GM06990 (cell line): Measurements from ENCODE around the gene CCDC17.
A peak's percentile ranks its signal among the peaks of the same experiment; 100 is the strongest.

ENCODE experiments used
- DNase-seq: peaks from one replicate; pipeline ENCODE4 v3.0.0-alpha.2; 2011; ENCODE audit not compliant: insufficient read length; ENCODE audit errors: extremely low read depth
- H3K27me3 ChIP-seq: replicated peaks from 2 replicates; pipeline ENCODE4 v1.6.0; 2011; ENCODE audit warnings: low read length; ENCODE audit not compliant: control insufficient read depth, insufficient read depth
- H3K36me3 ChIP-seq: 2 replicates; pipeline ENCODE4 v1.5.1; 2011; ENCODE audit warnings: low read length; ENCODE audit not compliant: control insufficient read depth, insufficient read depth
- H3K4me3 ChIP-seq: replicated peaks from 2 replicates; pipeline ENCODE4 v1.5.1; 2011; ENCODE audit warnings: low read depth, mild to moderate bottlenecking, control low read depth, low read length
- CTCF ChIP-seq: IDR thresholded peaks from 2 replicates; pipeline ENCODE4 v1.5.1; 2011; ENCODE audit warnings: low read length, control low read depth, mild to moderate bottlenecking, inconsistent platforms; ENCODE audit not compliant: insufficient read depth, poor library complexity, severe bottlenecking

CCDC17 gene

GRCh38 chr1:45647248-45648021, 23.6 kb upstream of the CCDC17 start:
- Histone ChIP-seq H3K36me3 (peaks cover 14% of the 10 kb centered on the region), H3K4me3 (no peak overlapping the region), H3K27me3 (no peaks in the 10 kb centered on the region)
- no peak for TF ChIP-seq CTCF
- no peak for DNase-seq

- H3K36me3 ChIP-seq = peaks cover 17% of the 10 kb centered on the region
- TF ChIP-seq CTCF = no peak
- H3K4me3 ChIP-seq = no peak overlapping the region
- no peaks in the 10 kb centered on the region for H3K27me3 ChIP-seq
- DNase-seq = no peak
Measured at GRCh38 chr1:45644661-45645060, 20.8 kb upstream of the CCDC17 start.

- H3K27me3 ChIP-seq = no peaks in the 10 kb centered on the region
- no peak overlapping the region for H3K4me3 ChIP-seq
- DNase-seq = no peak
- peaks cover 19% of the 10 kb centered on the region for H3K36me3 ChIP-seq
- peak; percentile 4 for TF ChIP-seq CTCF
Measured at GRCh38 chr1:45643978-45644377, 20.1 kb upstream of the CCDC17 start.

GRCh38 chr1:45643321-45643720, 19.5 kb upstream of the CCDC17 start:
- no peak overlapping the region for H3K4me3 ChIP-seq
- DNase-seq = no peak
- H3K36me3 ChIP-seq = peaks cover 19% of the 10 kb centered on the region
- H3K27me3 ChIP-seq = no peaks in the 10 kb centered on the region
- no peak for TF ChIP-seq CTCF

GRCh38 chr1:45640293-45640692, 16.4 kb upstream of the CCDC17 start:
- Histone ChIP-seq H3K4me3 (no peak overlapping the region), H3K36me3 (peaks cover 12% of the 10 kb centered on the region), H3K27me3 (no peaks in the 10 kb centered on the region)
- TF ChIP-seq CTCF = no peak
- DNase-seq = no peak
